Uterus (tissue), 2 donors: ENCODE results near the gene ST7.

ENCODE experiments used
- POLR2A ChIP-seq, 2 donors: fragments of 450-650 bp; IDR thresholded peaks; one replicate each; pipeline ENCODE4 v1.6.1; 2016; ENCODE audit warnings: antibody characterized with exemption in 2 of 2, mild to moderate bottlenecking in 1 of 2, moderate library complexity in 1 of 2
- TF ChIP-seq, protein P1 (sequence below), 4 experiments: fragments of 200-600 bp in 2 of 4; fragments of 450-650 bp in 2 of 4; sonication (generic) in 2 of 4; IDR thresholded peaks; one replicate each; pipeline ENCODE4 v1.5.1; 2016 to 2019; ENCODE audit warnings: antibody characterized with exemption in 4 of 4, mild to moderate bottlenecking in 2 of 4, moderate library complexity in 1 of 4

DNA sequence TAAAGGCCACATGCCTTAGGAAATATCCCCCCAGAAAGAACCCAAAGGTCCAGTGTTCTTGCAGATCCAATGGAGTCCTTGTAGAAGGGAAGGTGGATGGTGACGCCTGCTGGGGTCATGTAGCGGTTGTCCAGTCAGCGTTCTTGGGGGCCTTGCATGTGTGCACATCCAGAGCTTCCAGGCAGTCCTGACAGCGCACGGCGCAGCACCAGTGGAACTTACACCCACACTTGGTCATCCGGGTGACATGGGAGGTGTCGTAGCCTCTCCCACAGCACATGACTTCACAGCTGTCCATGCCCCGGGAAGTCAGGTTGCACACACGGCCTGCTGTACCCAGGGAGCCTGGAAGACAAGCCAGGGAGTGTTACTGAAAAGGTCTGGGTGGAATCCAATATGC is 324.7 kb downstream of the ST7 start:
- TF ChIP-seq, protein P1, sequence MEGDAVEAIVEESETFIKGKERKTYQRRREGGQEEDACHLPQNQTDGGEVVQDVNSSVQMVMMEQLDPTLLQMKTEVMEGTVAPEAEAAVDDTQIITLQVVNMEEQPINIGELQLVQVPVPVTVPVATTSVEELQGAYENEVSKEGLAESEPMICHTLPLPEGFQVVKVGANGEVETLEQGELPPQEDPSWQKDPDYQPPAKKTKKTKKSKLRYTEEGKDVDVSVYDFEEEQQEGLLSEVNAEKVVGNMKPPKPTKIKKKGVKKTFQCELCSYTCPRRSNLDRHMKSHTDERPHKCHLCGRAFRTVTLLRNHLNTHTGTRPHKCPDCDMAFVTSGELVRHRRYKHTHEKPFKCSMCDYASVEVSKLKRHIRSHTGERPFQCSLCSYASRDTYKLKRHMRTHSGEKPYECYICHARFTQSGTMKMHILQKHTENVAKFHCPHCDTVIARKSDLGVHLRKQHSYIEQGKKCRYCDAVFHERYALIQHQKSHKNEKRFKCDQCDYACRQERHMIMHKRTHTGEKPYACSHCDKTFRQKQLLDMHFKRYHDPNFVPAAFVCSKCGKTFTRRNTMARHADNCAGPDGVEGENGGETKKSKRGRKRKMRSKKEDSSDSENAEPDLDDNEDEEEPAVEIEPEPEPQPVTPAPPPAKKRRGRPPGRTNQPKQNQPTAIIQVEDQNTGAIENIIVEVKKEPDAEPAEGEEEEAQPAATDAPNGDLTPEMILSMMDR (IDR thresholded peaks at IDR 0.05), result no peak
- TF ChIP-seq POLR2A (IDR thresholded peaks at IDR 0.05), result no peak
